Osteocyte (in vitro differentiated cells): ENCODE measurements around the gene NDUFAB1. TPM values are rescaled to one million over a fixed set of nuclear protein-coding genes. Genes with fewer than 3 reads are reported as not detected.

Experiments used
- DNase-seq: peaks from one replicate; pipeline ENCODE4 v3.0.0; 2021; ENCODE audit warnings: mixed read lengths; ENCODE audit not compliant: unreplicated experiment; ENCODE audit errors: extremely low spot score
- H3K27ac Mint-ChIP-seq: one replicate; pipeline ENCODE4 v1.8.0; 2021; ENCODE audit warnings: mild to moderate bottlenecking, mixed read lengths; ENCODE audit not compliant: unreplicated experiment
- H3K27me3 Mint-ChIP-seq: one replicate; pipeline ENCODE4 v1.8.0; 2021; ENCODE audit warnings: mixed read lengths; ENCODE audit not compliant: unreplicated experiment
- H3K36me3 Mint-ChIP-seq: one replicate; pipeline ENCODE4 v1.8.0; 2021; ENCODE audit warnings: mixed read lengths; ENCODE audit not compliant: unreplicated experiment
- H3K4me1 Mint-ChIP-seq: one replicate; pipeline ENCODE4 v1.8.0; 2021; ENCODE audit warnings: mixed read lengths; ENCODE audit not compliant: unreplicated experiment
- H3K4me3 Mint-ChIP-seq: one replicate; pipeline ENCODE4 v1.8.0; 2021; ENCODE audit warnings: mild to moderate bottlenecking, moderate library complexity, mixed read lengths; ENCODE audit not compliant: unreplicated experiment
- H3K9me3 Mint-ChIP-seq: one replicate; pipeline ENCODE4 v1.8.0; 2021; ENCODE audit warnings: mixed read lengths; ENCODE audit not compliant: unreplicated experiment
- total RNA-seq: library from RNA; stranded (reverse); gene quantifications from 2 replicates; pipeline ENCODE4 v1.2.1, GENCODE V29; 2021
- TF ChIP-seq, protein P1 (sequence below): fragments of 200-600 bp; sonication (generic); IDR thresholded peaks from 2 replicates; pipeline ENCODE4 v1.5.0; 2021; ENCODE audit warnings: antibody characterized with exemption, mild to moderate bottlenecking, moderate library complexity

Gene NDUFAB1
- total RNA-seq, 1 donor from 2014 or later: 49.7 TPM

DNA sequence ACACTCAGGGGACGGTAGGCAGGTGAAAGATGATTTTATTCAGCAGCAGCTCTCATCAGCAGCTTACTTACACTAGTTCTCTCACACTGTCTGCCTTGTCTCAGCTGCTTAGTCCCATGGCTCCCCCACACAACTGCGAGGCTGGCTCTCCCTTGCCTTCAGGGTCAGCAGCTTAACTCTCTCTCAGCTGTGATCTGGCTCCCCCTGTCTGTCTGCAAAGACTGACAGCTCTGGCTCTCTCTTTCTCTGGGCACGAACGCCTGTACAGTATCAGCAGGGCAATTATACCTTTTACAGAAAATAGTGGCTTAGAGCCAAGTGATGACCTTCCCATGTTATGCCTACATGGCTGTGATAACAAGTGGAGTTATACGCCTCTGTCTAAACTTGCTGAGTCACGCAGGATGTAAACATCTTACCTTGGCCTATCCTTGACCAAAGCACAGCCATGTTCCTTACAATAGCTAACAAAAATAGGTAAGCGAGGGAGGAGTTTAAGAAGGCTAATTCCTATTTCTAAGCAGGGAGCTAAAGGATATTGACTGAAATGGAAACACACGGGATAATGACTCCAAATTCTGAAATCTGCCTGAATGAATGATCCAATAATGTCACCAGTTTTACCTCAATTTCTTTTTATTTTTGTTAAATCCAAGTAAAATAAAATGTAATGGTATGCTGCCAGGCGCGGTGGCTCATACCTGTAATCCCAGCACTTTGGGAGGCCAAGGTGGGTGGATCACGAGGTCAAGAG is 1.1 kb upstream of the NDUFAB1 start:
- Mint-ChIP-seq H3K27ac (no peak overlapping the region), H3K27me3 (no peaks in the 10 kb centered on the region), H3K36me3 (peaks cover 10% of the 10 kb centered on the region), H3K9me3 (no peaks in the 10 kb centered on the region), H3K4me1 (peaks cover 14% of the 10 kb centered on the region), H3K4me3 (peak overlapping the region; percentile 40)
- TF ChIP-seq, protein P1, sequence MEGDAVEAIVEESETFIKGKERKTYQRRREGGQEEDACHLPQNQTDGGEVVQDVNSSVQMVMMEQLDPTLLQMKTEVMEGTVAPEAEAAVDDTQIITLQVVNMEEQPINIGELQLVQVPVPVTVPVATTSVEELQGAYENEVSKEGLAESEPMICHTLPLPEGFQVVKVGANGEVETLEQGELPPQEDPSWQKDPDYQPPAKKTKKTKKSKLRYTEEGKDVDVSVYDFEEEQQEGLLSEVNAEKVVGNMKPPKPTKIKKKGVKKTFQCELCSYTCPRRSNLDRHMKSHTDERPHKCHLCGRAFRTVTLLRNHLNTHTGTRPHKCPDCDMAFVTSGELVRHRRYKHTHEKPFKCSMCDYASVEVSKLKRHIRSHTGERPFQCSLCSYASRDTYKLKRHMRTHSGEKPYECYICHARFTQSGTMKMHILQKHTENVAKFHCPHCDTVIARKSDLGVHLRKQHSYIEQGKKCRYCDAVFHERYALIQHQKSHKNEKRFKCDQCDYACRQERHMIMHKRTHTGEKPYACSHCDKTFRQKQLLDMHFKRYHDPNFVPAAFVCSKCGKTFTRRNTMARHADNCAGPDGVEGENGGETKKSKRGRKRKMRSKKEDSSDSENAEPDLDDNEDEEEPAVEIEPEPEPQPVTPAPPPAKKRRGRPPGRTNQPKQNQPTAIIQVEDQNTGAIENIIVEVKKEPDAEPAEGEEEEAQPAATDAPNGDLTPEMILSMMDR: no peak
- no peak for DNase-seq

DNA sequence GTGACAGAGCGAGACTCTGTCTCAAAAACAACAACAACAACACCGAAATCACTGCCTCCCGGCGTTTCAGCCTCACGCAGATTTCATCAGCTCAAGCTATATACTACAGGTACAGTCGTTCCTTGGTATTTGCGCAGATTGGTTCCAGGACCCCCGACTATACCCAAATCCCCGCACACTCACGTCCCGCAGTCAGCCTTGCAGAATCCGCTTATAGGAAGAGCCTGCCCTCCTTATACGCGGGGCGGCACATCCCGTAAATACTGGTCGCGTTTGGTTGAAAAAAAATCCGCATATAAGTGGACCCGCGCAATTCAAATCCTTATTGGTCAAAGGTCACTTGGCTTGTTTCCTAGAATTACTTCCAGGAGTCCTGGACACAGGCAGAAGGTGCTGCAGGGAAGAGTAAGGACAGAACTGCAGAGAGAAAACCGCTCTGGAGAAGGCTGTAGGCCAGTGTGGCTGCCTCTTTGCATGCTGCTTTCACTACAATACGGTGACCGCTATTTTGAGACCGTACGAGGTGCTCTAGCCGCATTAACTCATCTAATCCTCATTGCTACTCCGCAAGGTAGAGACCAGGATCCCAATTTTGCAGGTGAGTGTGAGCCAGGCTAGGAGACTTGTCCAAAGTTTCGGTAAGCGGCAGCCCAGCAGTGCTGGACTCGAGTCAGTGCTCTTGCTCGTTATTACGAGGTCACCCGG is 718 bp downstream of the NDUFAB1 start:
- TF ChIP-seq, protein P1: no peak
- Mint-ChIP-seq H3K27ac (peak overlapping the region; percentile 41), H3K9me3 (no peaks in the 10 kb centered on the region), H3K27me3 (no peaks in the 10 kb centered on the region), H3K4me1 (peaks cover 14% of the 10 kb centered on the region), H3K4me3 (peak overlapping the region; percentile 82), H3K36me3 (peaks cover 11% of the 10 kb centered on the region)
- DNase-seq: no peak

DNA sequence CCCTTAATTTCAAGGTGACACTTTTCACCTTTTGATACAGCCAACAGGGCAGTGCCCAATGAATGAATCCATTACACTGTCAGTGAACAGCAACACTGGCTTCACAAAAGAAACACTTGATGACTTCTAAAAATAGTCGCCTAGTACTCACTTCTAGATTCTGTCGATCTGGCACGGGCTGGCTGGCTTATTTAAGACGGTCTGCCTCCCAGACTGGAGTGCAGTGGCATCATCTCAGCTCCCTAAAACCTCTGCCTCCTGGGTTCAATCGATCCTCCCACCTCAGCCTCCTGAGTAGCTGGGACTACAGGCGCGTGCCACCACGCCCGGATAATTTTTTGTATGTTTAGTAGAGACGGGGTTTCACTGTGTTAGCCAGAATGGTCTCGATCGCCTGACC is 1.9 kb downstream of the NDUFAB1 start:
- no peak overlapping the region for H3K27ac Mint-ChIP-seq
- H3K27me3 Mint-ChIP-seq: no peaks in the 10 kb centered on the region
- peaks cover 13% of the 10 kb centered on the region for H3K36me3 Mint-ChIP-seq
- H3K9me3 Mint-ChIP-seq: no peaks in the 10 kb centered on the region
- H3K4me1 Mint-ChIP-seq: peaks cover 14% of the 10 kb centered on the region
- TF ChIP-seq, protein P1: no peak
- H3K4me3 Mint-ChIP-seq: no peak overlapping the region
- no peak for DNase-seq

DNA sequence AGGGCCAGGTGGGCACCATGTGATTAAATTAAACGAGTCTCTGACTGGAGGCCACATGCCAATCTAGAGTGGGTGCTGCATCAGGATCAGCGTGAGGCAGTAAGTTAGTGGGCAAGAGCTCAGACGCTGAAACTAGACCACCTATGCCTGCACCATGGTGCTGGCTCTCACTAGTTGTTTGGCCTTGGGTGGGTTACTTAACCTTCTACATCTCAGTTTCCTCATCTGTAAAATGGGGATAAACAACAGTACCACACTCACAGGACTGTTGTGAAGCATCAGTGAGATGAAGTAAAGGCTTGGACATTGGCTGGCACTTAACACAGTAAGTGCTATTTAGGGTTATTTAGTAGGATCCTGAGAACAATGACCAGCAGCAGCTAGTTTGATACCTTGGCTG is 5.9 kb downstream of the NDUFAB1 start:
- no peak for DNase-seq
- Mint-ChIP-seq H3K4me3 (no peak overlapping the region), H3K27ac (no peak overlapping the region), H3K36me3 (peaks cover 18% of the 10 kb centered on the region), H3K27me3 (no peaks in the 10 kb centered on the region), H3K9me3 (no peaks in the 10 kb centered on the region), H3K4me1 (peaks cover 10% of the 10 kb centered on the region)
- TF ChIP-seq, protein P1: no peak

DNA sequence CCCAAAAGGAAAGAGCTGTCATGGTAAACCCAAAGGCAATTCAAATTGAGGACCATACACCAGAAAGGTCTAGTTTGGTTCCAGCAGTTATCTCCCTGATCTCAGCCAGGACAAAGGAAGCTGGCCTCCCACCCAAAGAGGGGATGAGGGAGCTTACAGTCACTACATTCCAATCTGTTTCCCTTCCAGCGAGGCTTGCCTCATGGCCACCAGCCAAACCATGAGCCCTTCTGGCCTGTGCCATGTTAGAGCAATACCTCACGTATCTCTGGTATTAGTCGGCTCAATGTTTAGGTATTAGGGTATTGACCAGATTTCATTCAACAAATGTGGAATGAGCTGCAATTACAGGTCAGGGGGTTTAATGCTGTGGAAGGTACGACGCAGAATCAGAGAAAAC is 8.4 kb downstream of the NDUFAB1 start:
- peaks cover 2% of the 10 kb centered on the region for H3K4me1 Mint-ChIP-seq
- H3K4me3 Mint-ChIP-seq: no peak overlapping the region
- no peak for DNase-seq
- H3K9me3 Mint-ChIP-seq: no peaks in the 10 kb centered on the region
- no peak overlapping the region for H3K27ac Mint-ChIP-seq
- peaks cover 23% of the 10 kb centered on the region for H3K36me3 Mint-ChIP-seq
- H3K27me3 Mint-ChIP-seq: no peaks in the 10 kb centered on the region
- TF ChIP-seq, protein P1: no peak
